GM19468 (cell line): Measurements from ENCODE around the gene RND3.

Source experiments
- ATAC-seq: cut with Tn5 transposase; IDR thresholded peaks from one replicate; pipeline ENCODE4 v1.9.1; 2021; ENCODE audit warnings: mild to moderate bottlenecking, moderate library complexity, moderate number of reproducible peaks; ENCODE audit not compliant: unreplicated experiment; ENCODE audit errors: extremely low read depth

The RND3 gene

GRCh38 chr2:150449856-150450255, 37.6 kb downstream of the RND3 start:
- no peak for ATAC-seq

- ATAC-seq: no peak
Measured at GRCh38 chr2:150445398-150445797, 42.1 kb downstream of the RND3 start.

- ATAC-seq: no peak
Measured at GRCh38 chr2:150442484-150442883, 45.0 kb downstream of the RND3 start.

GRCh38 chr2:150441784-150442183, 45.7 kb downstream of the RND3 start:
- ATAC-seq: no peak

DNA sequence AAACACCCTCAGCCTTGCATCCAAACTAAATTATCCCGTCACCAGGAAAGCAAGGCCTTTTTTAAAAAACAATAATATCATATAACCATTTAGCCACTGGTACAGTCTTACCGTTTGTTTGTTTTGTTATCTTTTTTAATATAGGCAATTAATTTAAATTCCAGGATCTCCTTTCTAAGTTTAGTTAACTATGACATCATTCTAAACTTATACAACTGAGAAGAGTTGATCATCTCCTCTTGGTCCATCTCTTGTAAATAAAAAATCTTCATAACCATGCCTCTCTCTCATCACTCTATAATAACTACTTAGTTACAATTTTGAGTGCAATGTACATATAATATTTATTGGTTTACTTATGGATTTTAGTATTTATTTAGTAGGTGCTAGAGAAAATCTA, 46.2 kb downstream of the RND3 start:
- no peak for ATAC-seq

DNA sequence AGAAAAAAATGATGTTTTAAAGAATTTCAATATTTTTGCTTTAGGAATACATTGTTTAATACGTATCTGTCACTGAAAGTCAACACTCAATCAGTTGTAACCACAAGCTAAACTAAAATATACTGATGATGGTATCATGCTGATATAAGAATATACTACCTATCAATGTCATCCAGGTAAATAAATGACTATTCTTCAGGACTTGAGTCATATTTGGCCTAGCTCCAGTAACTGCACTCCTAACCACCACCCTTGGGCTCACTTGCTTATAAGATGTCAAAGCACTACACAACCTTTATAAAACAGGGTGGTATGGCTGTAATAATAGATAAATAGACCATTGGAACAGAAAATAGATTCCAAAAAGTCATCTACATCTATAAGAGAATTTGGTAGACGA, 48.8 kb downstream of the RND3 start:
- no peak for ATAC-seq

DNA sequence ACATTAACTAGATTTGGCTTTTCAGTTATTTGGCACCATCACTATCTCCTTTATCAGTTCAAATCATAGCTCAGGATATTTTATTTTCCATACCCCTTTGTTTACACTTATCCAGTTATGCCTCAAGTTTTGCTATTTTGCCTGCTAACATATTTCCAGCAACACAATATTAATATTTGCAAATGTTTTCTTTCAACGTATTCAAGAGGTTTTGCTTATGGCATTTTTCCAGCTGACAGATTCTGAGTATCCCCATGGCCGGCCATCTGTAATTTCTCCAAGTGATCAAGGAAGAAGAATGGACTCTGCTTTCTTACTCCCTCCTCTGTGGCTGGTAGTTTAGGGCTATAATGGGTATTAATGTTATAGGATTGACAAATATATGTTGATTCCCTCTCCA, 49.4 kb downstream of the RND3 start:
- no peak for ATAC-seq

- no peak for ATAC-seq
Measured at GRCh38 chr2:150432312-150432625, 55.2 kb downstream of the RND3 start.

DNA sequence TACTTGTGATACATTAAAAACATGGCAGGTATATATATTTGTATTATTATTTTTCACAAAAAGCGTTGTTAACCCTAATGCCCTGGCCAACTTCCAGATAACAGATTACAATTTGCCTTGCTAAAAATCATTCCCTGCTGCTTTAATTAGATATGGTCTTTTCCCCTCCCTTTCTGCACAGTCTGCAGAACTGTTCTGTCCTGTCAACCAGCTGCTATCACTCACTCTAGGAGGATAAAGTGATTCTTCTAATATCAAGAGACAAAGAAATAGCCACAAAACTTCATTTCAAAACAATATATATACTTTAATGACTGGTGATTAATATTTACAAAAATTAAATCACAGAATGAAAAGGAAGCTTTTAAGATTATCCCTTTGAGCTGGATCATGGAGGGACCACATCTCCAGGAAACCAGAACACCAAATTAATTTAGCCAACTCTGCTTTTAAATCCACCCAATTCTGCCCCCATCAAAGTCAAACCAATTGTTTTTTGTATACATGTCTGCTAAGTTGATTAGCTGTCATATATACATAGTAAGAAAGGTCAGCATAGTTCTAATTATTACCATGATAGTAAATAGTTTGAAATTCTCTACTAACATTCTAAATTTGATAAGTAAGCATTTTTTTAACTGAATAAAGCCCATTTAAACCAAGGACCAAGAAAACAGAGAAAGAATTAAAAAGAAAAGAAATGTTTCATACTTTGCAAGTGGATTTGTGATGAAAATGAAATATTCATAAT, 55.7 kb downstream of the RND3 start:
- no peak for ATAC-seq

DNA sequence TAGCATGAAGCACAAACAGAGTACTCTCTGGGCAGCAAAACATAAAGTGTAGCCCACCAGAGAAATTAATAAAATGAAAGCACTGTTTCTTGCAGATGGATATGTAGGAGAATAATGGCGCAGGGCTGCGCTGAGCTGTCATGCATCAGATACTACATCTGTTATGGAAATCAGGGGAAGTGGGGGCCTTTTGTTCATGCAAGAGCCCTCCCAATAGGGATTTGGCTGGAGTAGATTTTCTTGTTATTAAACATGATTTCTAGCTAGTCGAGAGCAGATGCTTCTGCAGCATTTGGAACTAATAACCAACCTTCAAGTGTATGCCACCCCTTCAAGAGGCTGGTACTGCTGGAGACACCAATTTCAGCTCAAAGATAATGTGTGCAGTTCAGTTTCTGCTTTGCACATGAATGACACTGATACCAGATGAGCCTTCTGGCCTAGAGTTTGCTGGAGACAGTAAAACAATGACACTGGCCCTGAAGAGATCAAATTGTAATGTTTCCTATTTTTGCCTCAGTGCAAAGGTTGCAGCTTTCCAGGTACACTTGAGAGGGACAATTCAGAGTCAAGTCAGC, 58.0 kb downstream of the RND3 start:
- no peak for ATAC-seq

DNA sequence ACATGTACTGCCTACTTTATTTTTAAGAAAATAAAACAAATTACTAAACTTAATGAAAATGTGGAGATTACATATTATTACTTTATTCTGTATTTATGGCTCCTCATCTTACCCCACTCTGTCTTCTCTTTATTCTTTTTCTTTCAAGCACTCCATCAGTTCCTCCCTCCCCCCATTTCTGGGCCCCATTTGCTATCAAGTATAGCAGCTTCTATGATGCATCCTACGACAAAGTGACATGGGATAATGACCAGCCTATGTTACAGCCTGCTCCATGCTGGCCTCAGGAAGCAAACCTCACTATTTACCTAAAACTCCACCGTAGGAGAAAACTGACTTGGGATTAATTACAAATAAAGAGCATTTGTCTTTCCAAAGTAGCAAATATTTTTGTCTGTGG, 58.8 kb downstream of the RND3 start:
- no peak for ATAC-seq

DNA sequence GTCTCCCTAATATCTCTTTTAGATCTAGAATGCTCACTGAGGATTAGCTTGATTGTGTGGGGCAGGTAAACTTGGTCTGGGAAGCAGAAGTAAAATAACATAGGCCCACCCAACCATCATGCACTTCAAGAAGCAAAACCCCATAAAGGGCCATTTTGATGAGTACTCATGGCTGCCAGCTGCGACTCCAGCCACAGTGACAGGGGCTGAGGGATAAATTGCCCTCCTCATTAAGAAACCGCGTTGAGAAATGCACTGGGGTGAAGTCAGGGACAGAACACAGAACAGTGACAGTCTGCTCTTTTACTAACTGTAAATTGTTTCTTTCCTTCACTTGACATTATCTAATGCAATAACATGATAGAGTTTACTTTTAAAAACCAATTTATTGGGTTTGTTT, 60.2 kb downstream of the RND3 start:
- no peak for ATAC-seq

- ATAC-seq: no peak
Measured at GRCh38 chr2:150426724-150427123, 60.7 kb downstream of the RND3 start.

GRCh38 chr2:150426315-150426714, 61.2 kb downstream of the RND3 start:
- ATAC-seq: no peak

GRCh38 chr2:150425121-150425955, 62.1 kb downstream of the RND3 start:
- ATAC-seq: no peak

DNA sequence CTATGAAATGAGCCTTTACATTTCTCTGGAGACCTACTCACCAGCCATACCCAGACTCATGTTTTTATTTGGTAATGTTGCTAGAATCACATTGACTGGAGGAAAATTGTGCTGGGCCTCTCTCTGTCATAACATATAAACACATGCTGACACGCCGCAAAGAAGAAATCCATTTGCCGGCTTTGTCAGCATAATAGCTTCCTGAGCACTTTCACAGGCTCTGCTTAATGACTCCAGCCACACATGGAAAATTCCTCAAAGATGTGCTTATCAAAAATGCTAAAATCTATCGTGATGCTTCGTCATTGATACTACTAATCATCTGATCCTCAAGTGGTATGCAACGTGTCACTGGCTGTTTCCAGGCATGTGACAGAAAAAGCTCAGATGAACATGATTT, 63.1 kb downstream of the RND3 start:
- ATAC-seq: no peak

DNA sequence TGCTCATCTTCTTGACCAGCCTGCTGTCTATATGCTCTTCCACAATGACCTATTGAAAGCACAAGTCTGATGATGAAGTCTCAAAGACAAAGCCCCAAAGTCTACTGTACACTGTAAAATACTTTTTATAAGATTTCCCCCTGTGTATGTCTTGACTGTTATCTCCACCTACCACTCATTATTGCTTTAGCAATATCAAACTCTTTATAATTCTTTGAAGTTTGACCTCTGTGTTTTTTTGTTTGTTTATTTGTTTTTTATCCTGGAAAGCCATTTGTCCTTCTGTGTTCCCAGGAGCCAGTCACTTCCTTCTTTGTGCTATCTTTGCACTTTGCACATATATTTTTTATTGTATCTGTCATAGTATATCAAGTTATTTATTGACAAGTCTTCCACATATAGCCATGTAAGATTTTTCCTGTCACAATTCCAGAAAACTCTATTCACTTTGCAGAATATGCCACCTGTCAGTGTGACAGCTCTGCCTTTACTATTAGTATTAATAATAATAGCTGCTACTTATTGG, 66.3 kb downstream of the RND3 start:
- ATAC-seq: no peak

DNA sequence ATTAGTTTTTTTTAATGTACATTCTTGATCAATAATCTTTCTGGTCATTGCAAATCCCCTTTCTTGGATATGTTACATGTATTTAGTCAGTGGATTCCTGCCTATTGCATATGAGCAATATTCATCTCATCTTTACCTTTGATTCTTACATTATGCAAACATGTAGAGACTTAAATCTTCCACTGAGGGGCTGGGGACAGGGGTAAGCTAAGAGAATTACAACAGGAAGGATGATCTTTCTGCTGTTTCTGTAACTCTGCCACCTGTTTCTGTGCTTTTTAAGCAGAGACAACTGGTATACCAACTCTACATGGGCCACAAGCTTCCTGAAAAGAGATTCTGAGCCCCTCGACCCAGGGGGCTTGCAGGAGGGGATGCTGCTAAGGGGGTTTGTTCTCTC, 68.6 kb downstream of the RND3 start:
- no peak for ATAC-seq
